Occipital lobe (tissue), 3 donors: ENCODE measurements around the gene C1orf226. TPM values are rescaled to one million over a fixed set of nuclear protein-coding genes. Genes with fewer than 3 reads are reported as not detected.
"Not testable (repeated sequence)": the region's sequence is repeated elsewhere in the genome, so short reads cannot be mapped to it uniquely, and the experiment has no call there.

ENCODE experiments used
- DNase-seq: peaks from one replicate; lab custom pipeline; 2025; lab: John Stamatoyannopoulos, UW
- small RNA-seq: library from RNA; depleted of rRNA; stranded (forward); fragments of <200 nt; gene quantifications from one replicate; pipeline ENCODE3, GENCODE V24; 2014
- total RNA-seq: library from RNA; depleted of rRNA; stranded (reverse); fragments of >200 nt; gene quantifications from one replicate; pipeline ENCODE4 v1.2.3, GENCODE V29; 2014

The C1orf226 gene
- total RNA-seq, 1 donor from 2014 or later, result 1.1 TPM

DNA sequence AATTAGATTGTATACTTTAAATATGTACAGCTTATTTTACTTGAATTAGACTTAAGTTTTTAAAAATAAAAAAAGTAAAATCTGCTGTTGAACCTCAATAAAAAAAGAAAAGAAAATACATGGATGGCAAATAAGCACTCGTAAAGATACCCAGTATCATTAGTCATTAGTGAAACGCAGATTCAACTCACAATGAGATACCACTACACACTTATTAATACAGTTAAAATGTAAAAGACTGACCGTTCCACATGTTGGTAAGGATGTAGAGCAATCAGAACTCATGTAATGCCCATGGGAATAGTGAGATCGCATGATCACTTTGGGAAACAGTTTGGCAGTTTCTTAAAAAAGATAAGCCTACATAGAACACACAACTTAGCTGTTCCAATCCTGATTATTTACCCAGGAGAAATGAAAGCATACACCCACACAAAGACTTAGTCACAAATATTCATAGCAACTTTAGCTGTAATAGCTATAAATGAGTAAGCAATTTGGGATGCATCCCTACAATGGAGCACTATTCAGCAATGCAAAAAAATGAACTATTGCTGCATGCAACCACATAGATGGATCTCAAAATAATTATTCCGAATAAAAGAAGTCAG is 23.1 kb downstream of the C1orf226 start:
- no peak for DNase-seq

DNA sequence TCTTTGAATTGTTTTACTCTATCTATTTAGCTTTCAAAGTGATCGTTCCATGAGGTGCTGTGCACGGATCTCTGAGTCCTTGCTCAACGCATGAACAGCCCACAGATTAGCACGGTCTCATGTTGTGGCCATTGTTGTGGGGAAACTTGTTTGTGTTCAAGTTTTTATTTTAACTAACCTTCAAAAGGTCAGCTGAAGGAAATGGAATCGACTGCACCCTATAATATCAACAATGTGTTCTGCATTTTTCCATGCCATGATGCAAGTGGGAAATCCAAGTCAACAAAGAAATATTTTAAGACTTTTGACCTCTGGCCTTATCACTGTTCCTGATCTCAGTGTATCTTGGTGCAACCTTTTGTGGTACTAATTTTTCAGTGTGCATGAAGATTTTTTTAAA is 24.3 kb downstream of the C1orf226 start:
- DNase-seq, result no peak

DNA sequence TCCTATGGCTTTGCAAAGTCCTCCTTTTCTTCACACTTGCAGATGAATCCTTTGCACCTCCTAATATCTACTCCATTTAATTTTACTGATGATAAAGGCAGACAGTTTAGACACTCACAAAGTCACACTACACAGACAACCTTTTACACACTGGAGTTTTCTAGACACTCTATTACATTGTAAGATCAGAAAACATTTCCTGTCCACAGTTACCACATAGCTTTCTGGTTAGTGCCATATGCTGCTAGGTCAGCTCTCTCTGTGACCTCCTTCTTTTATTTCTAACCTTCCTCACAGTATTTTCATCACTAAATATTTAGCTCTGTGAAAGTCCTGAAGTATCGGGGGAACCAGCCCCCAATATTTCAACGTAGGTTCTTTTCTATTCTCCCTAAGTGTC is 25.3 kb downstream of the C1orf226 start:
- DNase-seq, result no peak

DNA sequence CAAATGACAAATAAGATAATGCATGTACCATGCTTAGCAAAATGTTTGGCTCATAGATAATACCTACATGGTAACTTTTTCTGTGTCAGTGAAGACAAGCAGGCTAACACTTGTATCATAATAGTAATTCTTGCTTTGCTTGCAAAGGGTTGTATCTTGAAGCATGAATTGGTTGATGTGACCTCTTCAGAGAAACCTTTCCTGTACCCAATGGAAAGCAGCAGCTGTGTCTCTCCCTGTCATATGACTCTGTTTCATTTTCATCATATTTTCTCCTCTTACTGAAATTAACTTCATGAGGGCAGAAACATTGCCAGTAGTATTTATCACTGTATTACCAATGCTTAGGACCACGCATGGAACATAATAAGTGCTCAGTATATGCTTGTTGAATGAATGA is 26.0 kb downstream of the C1orf226 start:
- DNase-seq, result no peak

DNA sequence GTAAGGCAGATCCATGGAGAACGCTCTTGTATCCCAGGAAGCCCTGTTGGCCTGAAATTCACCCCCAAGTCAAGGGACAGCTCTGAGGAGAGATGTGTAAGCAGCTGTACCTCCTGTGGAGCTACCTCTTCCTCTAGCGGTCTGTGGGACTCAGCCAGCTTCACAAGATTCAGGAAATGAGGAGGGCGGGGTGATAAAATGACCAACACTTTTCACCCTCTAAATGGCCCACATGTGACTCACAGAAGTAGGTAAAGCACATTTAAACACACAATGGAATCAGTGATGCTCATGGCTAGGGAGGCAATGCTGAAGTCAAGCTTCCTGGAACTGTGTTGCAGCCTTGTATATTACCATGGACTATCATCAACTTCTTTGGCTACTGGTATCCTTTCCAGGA is 30.5 kb downstream of the C1orf226 start, which contains the start of gene SH2D1B:
Gene SH2D1B (minus strand): TSS at position 135 of the 400 bp plus-strand sequence. CDS start 120 bp downstream, at position 15.
- DNase-seq, result no peak

DNA sequence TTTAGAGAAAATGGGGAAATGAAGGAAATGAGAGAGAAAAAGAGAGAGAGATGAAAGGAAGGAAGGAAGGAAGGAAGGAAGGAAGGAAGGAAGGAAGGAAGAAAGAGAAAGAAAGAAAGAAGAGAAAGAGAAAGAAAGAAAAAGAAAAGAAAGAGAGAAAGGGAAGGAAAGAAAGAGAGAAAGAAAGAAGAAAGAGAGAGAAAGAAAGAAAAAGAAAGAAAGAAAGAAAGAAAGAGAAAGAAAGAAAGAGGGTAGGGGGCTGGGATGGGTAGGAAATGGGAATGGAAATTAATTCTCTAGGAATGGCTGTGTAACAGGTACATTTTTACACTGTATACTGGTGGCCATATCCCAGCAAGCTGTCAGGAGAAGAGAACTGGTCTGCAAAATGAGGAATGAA is 34.7 kb downstream of the C1orf226 start:
- no peak for DNase-seq

DNA sequence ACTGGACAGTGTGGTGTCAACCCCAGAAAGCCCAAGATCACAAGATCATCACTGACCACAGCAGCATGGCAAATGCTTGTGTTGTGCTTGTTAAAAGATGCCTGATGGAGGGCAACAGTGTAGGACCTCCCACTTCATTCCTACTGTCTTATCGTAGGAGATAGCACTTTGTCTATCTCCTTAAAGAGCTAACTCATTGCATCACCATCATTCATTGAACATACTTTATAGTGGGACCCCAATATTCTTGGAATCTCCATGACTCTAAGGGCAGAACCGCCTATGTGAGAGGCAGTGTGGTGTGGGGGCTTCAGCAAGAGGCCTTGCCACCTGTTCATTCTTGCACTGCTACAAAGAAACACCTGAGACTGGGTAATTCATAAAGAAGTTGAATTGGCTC is 35.4 kb downstream of the C1orf226 start:
- no peak for DNase-seq

DNA sequence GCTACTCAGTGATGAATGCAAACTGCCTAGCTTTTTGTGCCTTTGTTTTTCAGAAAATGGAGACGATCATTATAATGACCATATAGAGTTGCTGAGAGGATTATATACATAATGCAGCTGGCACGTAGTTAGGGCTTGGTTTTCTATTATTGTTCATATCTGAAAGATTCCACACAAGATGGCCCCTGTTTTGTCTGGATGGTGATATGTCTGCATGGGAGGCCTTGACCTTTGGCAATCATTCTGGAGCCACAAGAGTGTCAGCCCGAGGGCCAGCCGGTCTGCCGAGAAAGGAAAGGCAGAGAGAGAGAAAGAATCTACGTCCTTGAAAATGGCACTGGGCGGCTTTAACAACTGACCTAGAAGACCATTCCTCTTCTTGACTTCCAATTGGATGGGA is 36.1 kb downstream of the C1orf226 start:
- no peak for DNase-seq

DNA sequence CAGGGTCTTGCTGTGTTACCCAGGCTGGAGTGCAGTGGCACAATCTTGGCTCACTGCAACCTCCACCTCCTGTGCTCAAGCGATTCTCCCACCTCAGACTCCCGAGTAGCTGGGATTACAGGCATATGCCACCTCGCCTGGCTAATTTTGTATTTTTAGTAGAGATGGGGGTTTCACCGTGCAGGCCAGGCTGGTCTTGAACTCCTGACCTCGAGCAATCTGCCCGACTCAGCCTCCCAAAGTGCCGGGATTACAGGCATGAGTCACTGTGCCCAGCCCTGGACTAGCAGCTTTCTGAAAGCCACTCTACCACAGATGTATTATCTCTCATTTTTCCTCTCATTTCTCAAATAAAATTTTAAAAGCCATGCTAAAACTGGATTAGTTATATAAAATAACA is 37.1 kb downstream of the C1orf226 start:
- DNase-seq, result not testable (repeated sequence)

DNA sequence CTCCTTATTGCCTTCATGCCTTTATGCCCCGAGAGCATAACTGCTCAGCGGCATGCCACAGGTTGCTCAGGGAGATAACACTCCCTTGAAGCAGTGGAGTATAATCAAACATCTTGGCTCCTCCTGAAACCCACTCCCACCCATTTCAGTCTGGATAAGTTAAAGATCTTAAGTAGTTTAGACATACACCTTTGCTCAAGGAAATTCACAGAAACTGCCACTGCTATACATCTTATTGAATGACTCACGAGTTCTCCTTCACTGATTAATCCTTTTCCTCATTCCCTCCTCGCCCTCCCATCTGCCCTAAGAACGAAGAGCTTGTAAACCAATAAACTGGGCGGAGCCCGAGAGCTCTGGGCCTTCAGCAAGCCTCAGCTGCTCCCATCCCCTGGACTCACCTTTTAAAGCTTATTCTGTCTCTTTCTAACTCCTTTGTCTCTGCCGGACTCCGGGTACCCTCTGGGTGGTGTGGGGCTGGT is 38.0 kb downstream of the C1orf226 start:
- not testable (repeated sequence) for DNase-seq

DNA sequence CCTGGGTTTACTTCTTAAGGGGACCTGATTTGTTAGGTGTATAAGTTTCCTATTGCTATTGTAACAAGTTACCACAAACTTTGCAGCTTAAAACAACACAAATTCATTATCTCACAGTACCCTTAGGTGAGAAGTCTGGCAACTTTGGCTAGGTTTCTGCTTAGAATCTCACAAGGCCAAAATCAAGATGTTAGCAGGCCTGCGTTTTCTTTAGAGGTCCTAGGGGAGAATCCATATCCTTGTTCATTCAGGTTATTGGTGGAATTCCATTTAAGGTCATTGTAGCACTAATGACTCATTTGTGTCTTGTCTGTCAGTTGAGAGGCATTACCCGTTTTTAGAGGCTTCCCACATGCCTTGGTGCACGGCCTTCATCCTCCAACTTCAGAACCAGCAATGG is 38.6 kb downstream of the C1orf226 start:
- DNase-seq, result no peak

DNA sequence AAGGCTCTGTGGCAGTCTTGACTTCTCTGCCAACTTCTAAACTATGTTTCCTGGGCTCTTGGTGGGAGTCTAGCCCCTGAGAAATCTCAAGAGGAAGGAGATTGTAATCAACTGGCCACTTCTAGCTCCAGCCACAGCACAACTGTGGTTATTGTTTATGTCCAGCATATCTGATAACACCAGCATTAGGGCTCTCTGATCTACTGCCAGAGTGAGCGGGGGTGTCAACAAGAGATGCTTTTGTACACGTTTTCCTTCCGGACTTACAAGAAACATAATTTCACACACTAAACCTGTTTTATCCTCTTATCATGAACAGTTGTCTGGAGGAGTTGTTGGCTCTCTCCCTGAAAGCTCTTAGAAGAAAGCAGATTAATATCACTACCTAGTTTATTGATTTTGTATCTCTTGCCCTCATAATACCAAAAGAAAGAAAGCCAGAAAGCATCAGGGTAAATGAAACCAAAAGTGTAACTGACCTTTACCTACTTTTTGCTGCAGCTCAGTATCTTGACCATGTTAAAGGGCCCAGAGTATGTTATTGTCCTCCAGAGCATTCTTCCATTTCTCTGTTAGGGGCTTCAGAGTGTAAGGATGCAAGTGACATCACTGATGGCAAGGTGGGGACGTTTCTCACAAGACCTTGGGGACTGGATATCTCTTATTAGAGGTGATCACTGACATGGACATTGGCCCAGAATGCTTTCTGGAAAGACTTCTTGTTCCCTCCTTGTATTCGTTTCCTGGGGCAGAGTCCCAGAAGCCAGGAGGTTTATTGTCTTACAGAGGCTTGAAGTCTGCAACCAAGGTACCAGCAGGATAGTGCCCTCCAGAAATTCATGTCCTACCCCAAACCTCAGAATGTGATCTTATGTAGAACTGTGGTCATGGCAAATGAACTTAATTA is 40.0 kb downstream of the C1orf226 start:
- no peak for DNase-seq

DNA sequence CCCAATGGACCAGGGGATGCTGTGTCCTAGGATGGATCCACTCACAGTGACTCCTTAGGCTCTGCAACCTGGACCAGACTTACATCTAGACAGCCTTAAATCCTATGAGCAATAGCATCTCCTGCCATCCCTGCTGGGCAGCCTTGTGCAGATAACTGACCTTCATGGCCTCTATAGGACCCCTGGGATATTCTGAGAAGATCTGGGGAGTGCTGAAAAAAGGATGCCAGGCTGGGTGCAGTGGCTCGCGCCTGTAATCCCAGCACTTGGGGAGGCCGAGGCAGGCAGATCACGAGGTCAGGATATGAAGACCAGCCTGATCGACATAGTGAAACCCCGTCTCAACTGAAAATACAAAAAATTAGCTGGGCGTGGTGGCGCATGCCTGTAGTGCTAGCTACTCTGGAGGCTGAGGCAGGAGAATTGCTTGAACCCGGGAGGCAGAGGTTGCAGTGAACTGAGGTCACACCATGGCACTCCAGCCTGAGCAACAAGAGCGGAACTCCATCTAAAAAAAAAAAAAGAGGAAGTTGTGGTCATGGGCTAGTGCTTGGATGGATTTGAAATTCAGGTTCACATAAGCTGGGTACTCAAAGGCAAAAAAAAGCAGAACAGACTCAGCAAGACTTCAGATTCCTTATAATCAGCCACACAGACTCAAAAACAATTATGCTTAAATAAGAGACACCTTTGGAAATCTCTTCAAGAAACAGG is 41.3 kb downstream of the C1orf226 start:
- no peak for DNase-seq

DNA sequence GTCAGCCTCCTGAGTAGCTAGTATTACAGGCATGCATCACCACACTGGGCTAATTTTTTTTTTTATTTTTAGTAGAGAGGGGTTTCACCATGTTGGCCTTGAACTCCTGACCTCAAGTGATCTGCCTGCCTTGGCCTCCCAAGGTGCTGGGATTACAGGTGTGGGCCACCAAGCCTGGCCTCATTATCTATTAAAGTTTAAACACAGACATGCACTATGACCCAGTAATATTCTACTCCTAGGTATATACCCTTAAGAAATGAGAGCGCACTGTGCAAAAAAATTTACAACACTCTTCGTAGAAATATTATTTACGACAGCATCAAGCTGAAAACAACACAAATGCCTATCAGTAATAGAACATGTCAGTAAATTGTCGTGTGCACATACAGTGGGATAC is 49.1 kb downstream of the C1orf226 start:
- DNase-seq, result no peak

DNA sequence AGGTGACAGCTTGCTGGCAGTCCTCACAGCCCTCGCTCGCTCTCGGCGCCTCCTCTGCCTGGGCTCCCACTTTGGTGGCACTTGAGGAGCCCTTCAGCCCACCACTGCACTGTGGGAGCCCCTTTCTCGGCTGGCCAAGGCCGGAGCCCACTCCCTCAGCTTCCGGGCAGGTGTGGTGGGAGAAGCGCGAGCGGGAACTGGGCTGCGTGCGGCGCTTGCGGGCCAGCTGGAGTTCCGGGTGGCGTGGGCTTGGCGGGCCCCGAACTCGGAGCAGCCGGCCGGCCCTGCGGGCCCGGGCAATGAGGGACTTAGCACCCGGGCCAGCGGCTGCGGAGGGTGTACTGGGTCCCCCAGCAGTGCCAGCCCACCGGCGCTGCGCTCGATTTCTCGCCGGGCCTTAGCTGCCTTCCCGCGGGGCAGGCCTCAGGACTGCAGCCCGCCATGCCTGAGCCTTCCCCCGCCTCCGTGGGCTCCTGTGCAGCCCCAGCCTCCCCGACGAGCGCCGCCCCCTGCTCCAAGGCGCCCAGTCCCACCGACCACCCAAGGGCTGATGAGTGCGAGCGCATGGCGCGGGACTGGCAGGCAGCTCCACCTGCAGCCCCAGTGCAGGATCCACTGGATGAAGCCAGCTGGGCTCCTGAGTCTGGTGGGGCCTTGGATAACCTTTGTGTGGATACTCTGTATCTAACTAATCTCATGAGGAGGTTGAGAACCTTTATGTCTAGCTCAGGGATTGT is 51.6 kb downstream of the C1orf226 start:
- DNase-seq, result not testable (repeated sequence)

Small RNAs within 50 kb of the gene (small RNA-seq; reads per million reads assigned to genes)
- gene MIR556 (0.67 reads per million, percentile 61 among the genes with 10 or more reads in this experiment), gene RNA5SP61 (not detected)

Other genes with a start within 250 kb of the C1orf226 start
- not detected for gene SPATA46, start 4.9 kb upstream of the C1orf226 start, total RNA-seq
- not detected for gene SH2D1B, start 30.4 kb downstream of the C1orf226 start, total RNA-seq
- gene UHMK1, start 116.1 kb downstream of the C1orf226 start, total RNA-seq, result 48.4 TPM
- 45.7 TPM for gene UAP1, start 180.0 kb downstream of the C1orf226 start, total RNA-seq